IMR-90 (cell line): ENCODE data around the gene DHCR7. TPM values are rescaled to one million over a fixed set of nuclear protein-coding genes. Genes with fewer than 3 reads are reported as not detected.
A peak's percentile ranks its signal among the peaks of the same experiment; 100 is the strongest.

ENCODE experiments used
- ATAC-seq: fragments of 200-7000 bp; cut with Tn5 transposase; 2 replicates; pipeline ENCODE4 v1.9.1; 2020; ENCODE audit warnings: low read depth, mild to moderate bottlenecking, moderate library complexity
- BruUV-seq: library from RNA; stranded (reverse); fragments of 400-500 nt; replicated peaks from 2 replicates; lab custom pipeline; 2021; lab: Mats Ljungman, UMichigan
- CTCF ChIA-PET: fragments of 300-600 bp; formaldehyde crosslinking; extraction: SDS; loops from one replicate; lab custom pipeline; 2021; ENCODE audit warnings: antibody characterized with exemption; lab: Yijun Ruan, JAX
- POLR2A ChIA-PET: fragments of 300-600 bp; sonication (Branson Sonifier 250); formaldehyde crosslinking; loops from one replicate; lab custom pipeline; 2022; ENCODE audit warnings: antibody characterized with exemption; ENCODE audit not compliant: unreplicated experiment; lab: Charles Lee
- DNase-seq: peaks from one replicate; pipeline ENCODE4 v3.0.0; 2013
- H2AFZ ChIP-seq: replicated peaks from 2 replicates; pipeline ENCODE3; 2013; ENCODE audit warnings: low read length, mild to moderate bottlenecking; ENCODE audit not compliant: poor library complexity
- H2AK5ac ChIP-seq: 2 replicates; pipeline ENCODE4 v1.6.1; 2013; ENCODE audit warnings: low read depth, low read length, inconsistent platforms
- H2AK9ac ChIP-seq: replicated peaks from 2 replicates; pipeline ENCODE3; 2013; ENCODE audit warnings: mild to moderate bottlenecking, low read depth, low read length, moderate library complexity; ENCODE audit not compliant: poor library complexity
- H2BK120ac ChIP-seq: 2 replicates; pipeline ENCODE4 v1.6.1; 2013; ENCODE audit warnings: low read depth, low read length, inconsistent platforms
- H2BK15ac ChIP-seq: 3 replicates; pipeline ENCODE4 v1.6.1; 2013; ENCODE audit warnings: low read depth, low read length, inconsistent platforms
- H2BK20ac ChIP-seq: 2 replicates; pipeline ENCODE4 v1.6.1; 2013; ENCODE audit warnings: low read depth, mild to moderate bottlenecking, inconsistent platforms, low read length, moderate library complexity
- H2BK5ac ChIP-seq: 2 replicates; pipeline ENCODE4 v1.6.1; 2013; ENCODE audit warnings: mild to moderate bottlenecking, low read depth, low read length, inconsistent platforms; ENCODE audit not compliant: poor library complexity, severe bottlenecking
- H3K14ac ChIP-seq: replicated peaks from 2 replicates; pipeline ENCODE4 v1.6.1; 2013; ENCODE audit warnings: low read depth, low read length, inconsistent platforms
- H3K18ac ChIP-seq: 2 replicates; pipeline ENCODE4 v1.6.1; 2013; ENCODE audit warnings: low read depth, low read length, control low read depth
- H3K23ac ChIP-seq: 2 replicates; pipeline ENCODE4 v1.6.1; 2013; ENCODE audit warnings: low read depth, low read length, inconsistent platforms
- H3K27ac ChIP-seq: 2 replicates; pipeline ENCODE4 v1.5.1; 2013; ENCODE audit warnings: mild to moderate bottlenecking, control low read depth, low read length; ENCODE audit not compliant: insufficient read depth
- H3K27me3 ChIP-seq: 2 replicates; pipeline ENCODE4 v1.6.1; 2013; ENCODE audit warnings: low read length; ENCODE audit not compliant: control insufficient read depth, insufficient read depth
- H3K36me3 ChIP-seq: 2 replicates; pipeline ENCODE4 v1.6.1; 2013; ENCODE audit warnings: low read length, mixed read lengths; ENCODE audit not compliant: control insufficient read depth, insufficient read depth
- H3K4ac ChIP-seq: 2 replicates; pipeline ENCODE4 v1.6.1; 2013; ENCODE audit warnings: low read depth, low read length, inconsistent platforms
- H3K4me1 ChIP-seq: 2 replicates; pipeline ENCODE4 v1.6.1; 2013; ENCODE audit warnings: low read length, mixed read lengths; ENCODE audit not compliant: control insufficient read depth, insufficient read depth
- H3K4me2 ChIP-seq: 2 replicates; pipeline ENCODE4 v1.6.1; 2013; ENCODE audit warnings: low read depth, mild to moderate bottlenecking, control low read depth, low read length, moderate library complexity
- H3K4me3 ChIP-seq: 2 replicates; pipeline ENCODE4 v1.5.1; 2013; ENCODE audit warnings: low read depth, mild to moderate bottlenecking, control low read depth, low read length, moderate library complexity; ENCODE audit not compliant: insufficient read depth
- H3K56ac ChIP-seq: 2 replicates; pipeline ENCODE4 v1.6.1; 2013; ENCODE audit warnings: low read length, inconsistent platforms; ENCODE audit not compliant: insufficient read depth; ENCODE audit errors: extremely low read depth
- H3K79me1 ChIP-seq, 2 experiments: 2 replicates each; pipeline ENCODE4 v1.6.1; 2013; ENCODE audit warnings: low read length in 2 of 2, inconsistent platforms in 1 of 2, low read depth in 1 of 2
- H3K9ac ChIP-seq: 2 replicates; pipeline ENCODE4 v1.6.1; 2013; ENCODE audit warnings: low read depth, low read length, control low read depth
- H3K9me1 ChIP-seq: 2 replicates; pipeline ENCODE4 v1.6.1; 2013; ENCODE audit warnings: low read length, inconsistent platforms; ENCODE audit not compliant: insufficient read depth
- H3K9me3 ChIP-seq: 2 replicates; pipeline ENCODE4 v1.6.1; 2013; ENCODE audit warnings: low read length; ENCODE audit not compliant: control insufficient read depth, insufficient read depth
- H4K20me1 ChIP-seq: 2 replicates; pipeline ENCODE4 v1.6.1; 2013; ENCODE audit warnings: low read length, inconsistent platforms; ENCODE audit not compliant: insufficient read depth
- H4K5ac ChIP-seq: 2 replicates; pipeline ENCODE4 v1.6.1; 2013; ENCODE audit warnings: mild to moderate bottlenecking, low read depth, low read length, control low read depth
- H4K8ac ChIP-seq, 2 experiments: 2 replicates each; pipeline ENCODE4 v1.6.1; 2013; ENCODE audit warnings: low read depth in 2 of 2, low read length in 2 of 2, control low read depth in 1 of 2, inconsistent platforms in 1 of 2
- H4K91ac ChIP-seq: 2 replicates; pipeline ENCODE4 v1.6.1; 2013; ENCODE audit warnings: low read depth, low read length, inconsistent platforms; ENCODE audit not compliant: insufficient read depth
- BHLHE40 ChIP-seq: fragments of 150-350 bp; IDR thresholded peaks from 2 replicates; pipeline ENCODE4 v1.6.1; 2016; ENCODE audit warnings: mild to moderate bottlenecking, low read depth, low read length
- CEBPB ChIP-seq: IDR thresholded peaks from 2 replicates; pipeline ENCODE4 v1.6.1; 2012; ENCODE audit warnings: low read depth, low read length, improper control_type of control experiment
- CHD1 ChIP-seq: IDR thresholded peaks from 2 replicates; pipeline ENCODE4 v1.6.1; 2012; ENCODE audit warnings: low read depth, low read length, improper control_type of control experiment
- MAFK ChIP-seq: IDR thresholded peaks from 2 replicates; pipeline ENCODE4 v1.6.1; 2012; ENCODE audit warnings: low read depth, low read length, improper control_type of control experiment
- SMC3 ChIP-seq: fragments of 150-350 bp; IDR thresholded peaks from 2 replicates; pipeline ENCODE4 v1.6.1; 2016; ENCODE audit warnings: low read depth, mild to moderate bottlenecking, antibody characterized with exemption, low read length, moderate library complexity
- WGBS, 2 experiments: methylation state at CpG; one replicate each; pipeline versions ENCODE4 v1.1.5 to v1.1.7; 2013; ENCODE audit warnings: missing lambda C conversion rate in 2 of 2; ENCODE audit not compliant: insufficient read length in 1 of 2; ENCODE audit errors: extremely low coverage in 2 of 2; 5-methylcytosine and 5-hydroxymethylcytosine counted together
- dilution Hi-C: fragments of 300-500 bp; cut with HindIII; formaldehyde crosslinking; loops from one replicate; pipeline ENCODE4 v1.14.3; 2018; ENCODE audit warnings: low sequenced_read_pairs; ENCODE audit not compliant: unreplicated experiment
- in situ Hi-C: fragments of 300-500 bp; cut with MboI; formaldehyde crosslinking; loops from 3 replicates; pipeline ENCODE4 v1.14.3; 2019; ENCODE audit warnings: low sequenced_read_pairs, inconsistent platforms, mixed read lengths
- intact Hi-C: fragments of 100-400 bp; cut with micrococcal nuclease; formaldehyde crosslinking; loops from 2 replicates; pipeline ENCODE4 v1.10.0; 2022
- polyA plus RNA-seq, 3 experiments: library from polyadenylated mRNA; depleted of rRNA; stranded (reverse); fragments of >200 nt; gene quantifications; 2 replicates each; pipeline ENCODE4 v1.2.3, GENCODE V29; 2012; ENCODE audit warnings: low replicate concordance in 1 of 3
- total RNA-seq: library from RNA; depleted of rRNA; stranded (reverse); fragments of >200 nt; gene quantifications from 2 replicates; pipeline ENCODE4 v1.2.3, GENCODE V29; 2012
- TF ChIP-seq, protein P1 (sequence below): fragments of 150-350 bp; IDR thresholded peaks from 2 replicates; pipeline ENCODE4 v1.6.1; 2016; ENCODE audit warnings: low read depth, mild to moderate bottlenecking, low read length, moderate library complexity, borderline replicate concordance
- TF ChIP-seq, protein P2 (sequence below): conservative IDR thresholded peaks from 2 replicates; pipeline ENCODE4 v1.5.1; 2012; ENCODE audit warnings: mild to moderate bottlenecking, low read depth, low read length, improper control_type of control experiment
- TF ChIP-seq, protein P3 (sequence below): fragments of 150-350 bp; IDR thresholded peaks from 2 replicates; pipeline ENCODE4 v1.6.1; 2017; ENCODE audit warnings: mild to moderate bottlenecking, antibody characterized with exemption, low read length, low read depth

Gene DHCR7
- total and polyA plus RNA-seq, 2 of the 4 experiments (the other 2 are of a cell fraction), result 22.0 to 43.3 TPM

DNA sequence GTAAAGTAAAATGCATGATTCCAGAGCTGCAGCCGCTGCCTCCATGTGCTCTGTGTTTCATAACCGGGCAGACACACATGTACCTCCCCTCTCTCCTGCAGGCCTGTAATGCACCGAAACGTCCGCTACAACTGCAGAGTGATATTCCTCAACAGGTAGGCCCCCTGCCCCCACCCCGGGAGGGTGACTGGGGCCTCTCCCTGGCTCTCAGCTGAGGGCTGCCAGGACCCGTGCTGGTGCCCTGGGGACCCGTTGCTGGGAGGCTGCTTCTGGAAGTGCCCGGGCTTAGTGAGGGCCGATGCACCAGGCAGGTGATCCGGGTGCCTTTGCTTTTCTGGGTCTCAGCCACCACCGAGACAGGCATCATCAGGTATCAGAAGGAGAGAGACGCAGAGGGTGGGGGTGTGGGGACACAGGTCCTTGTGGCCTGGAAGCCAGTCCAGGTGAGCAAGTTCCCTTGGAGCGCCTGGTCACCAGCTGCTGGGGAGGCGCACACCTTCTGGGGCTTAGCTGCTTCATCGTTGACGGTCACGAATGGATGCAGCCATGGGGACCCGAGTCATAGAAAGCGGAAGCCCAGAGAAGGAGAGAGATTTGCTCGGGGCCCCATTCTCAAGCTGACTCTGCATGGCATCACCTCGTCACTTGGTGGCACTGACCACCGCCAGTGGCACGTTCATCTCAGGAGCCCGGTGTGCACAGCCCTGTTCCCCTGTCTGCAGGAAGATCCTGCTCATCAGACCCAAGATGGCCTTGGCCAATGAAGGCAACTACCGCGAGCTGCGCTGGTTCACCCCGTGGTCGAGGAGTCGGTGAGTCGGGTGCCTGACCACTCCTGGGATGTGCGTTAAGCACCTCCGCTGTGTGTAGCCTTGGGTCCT, 15.4 kb upstream of the DHCR7 start:
- ChIA-PET POLR2A (no interaction called here), CTCF (no interaction called here)
- H2BK20ac ChIP-seq, result no peak overlapping the region
- no TSS peak for BruUV-seq
- no peak overlapping the region for H3K9ac ChIP-seq
- no peaks in the 10 kb centered on the region for H3K27me3 ChIP-seq
- no peak overlapping the region for H3K23ac ChIP-seq
- no peak overlapping the region for H3K27ac ChIP-seq
- H3K36me3 ChIP-seq, result peaks cover 48% of the 10 kb centered on the region
- intact Hi-C loops, result no loop called here
- ATAC-seq (no peak), DNase-seq (no peak)
- H2AK5ac ChIP-seq, result no peak overlapping the region
- H2BK5ac ChIP-seq, result no peak overlapping the region
- H3K4me1 ChIP-seq, result no peaks in the 10 kb centered on the region
- dilution Hi-C loops, result no loop called here
- H3K4ac ChIP-seq, result no peak overlapping the region
- no peak overlapping the region for H3K4me2 ChIP-seq
- H4K20me1 ChIP-seq, result no peaks in the 10 kb centered on the region
- no peaks in the 10 kb centered on the region for H3K9me1 ChIP-seq
- H2AK9ac ChIP-seq, result peak overlapping the region; percentile 20
- no peak overlapping the region for H4K5ac ChIP-seq
- no peak overlapping the region for H3K14ac ChIP-seq
- peaks cover 1 to 4% of the 10 kb centered on the region in 2 experiments; a peak in 2 of 4 replicates for H3K79me1 ChIP-seq
- no peak overlapping the region for H4K8ac ChIP-seq
- TF ChIP-seq, protein P1, sequence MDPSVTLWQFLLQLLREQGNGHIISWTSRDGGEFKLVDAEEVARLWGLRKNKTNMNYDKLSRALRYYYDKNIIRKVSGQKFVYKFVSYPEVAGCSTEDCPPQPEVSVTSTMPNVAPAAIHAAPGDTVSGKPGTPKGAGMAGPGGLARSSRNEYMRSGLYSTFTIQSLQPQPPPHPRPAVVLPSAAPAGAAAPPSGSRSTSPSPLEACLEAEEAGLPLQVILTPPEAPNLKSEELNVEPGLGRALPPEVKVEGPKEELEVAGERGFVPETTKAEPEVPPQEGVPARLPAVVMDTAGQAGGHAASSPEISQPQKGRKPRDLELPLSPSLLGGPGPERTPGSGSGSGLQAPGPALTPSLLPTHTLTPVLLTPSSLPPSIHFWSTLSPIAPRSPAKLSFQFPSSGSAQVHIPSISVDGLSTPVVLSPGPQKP, result no peak
- TF ChIP-seq BHLHE40, result no peak
- TF ChIP-seq MAFK, result no peak
- TF ChIP-seq, protein P2, sequence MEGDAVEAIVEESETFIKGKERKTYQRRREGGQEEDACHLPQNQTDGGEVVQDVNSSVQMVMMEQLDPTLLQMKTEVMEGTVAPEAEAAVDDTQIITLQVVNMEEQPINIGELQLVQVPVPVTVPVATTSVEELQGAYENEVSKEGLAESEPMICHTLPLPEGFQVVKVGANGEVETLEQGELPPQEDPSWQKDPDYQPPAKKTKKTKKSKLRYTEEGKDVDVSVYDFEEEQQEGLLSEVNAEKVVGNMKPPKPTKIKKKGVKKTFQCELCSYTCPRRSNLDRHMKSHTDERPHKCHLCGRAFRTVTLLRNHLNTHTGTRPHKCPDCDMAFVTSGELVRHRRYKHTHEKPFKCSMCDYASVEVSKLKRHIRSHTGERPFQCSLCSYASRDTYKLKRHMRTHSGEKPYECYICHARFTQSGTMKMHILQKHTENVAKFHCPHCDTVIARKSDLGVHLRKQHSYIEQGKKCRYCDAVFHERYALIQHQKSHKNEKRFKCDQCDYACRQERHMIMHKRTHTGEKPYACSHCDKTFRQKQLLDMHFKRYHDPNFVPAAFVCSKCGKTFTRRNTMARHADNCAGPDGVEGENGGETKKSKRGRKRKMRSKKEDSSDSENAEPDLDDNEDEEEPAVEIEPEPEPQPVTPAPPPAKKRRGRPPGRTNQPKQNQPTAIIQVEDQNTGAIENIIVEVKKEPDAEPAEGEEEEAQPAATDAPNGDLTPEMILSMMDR, result no peak
- no peak for TF ChIP-seq SMC3
- TF ChIP-seq CHD1, result no peak
- TF ChIP-seq, protein P3, sequence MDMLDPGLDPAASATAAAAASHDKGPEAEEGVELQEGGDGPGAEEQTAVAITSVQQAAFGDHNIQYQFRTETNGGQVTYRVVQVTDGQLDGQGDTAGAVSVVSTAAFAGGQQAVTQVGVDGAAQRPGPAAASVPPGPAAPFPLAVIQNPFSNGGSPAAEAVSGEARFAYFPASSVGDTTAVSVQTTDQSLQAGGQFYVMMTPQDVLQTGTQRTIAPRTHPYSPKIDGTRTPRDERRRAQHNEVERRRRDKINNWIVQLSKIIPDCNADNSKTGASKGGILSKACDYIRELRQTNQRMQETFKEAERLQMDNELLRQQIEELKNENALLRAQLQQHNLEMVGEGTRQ, result no peak
- no peak for TF ChIP-seq CEBPB
- 97% methylated on average over 19 of the region's 34 CpGs; no CpG with 5 or more reads in 1 of the 2 experiments for WGBS, 2 experiments
- no peak overlapping the region for H3K56ac ChIP-seq
- H2AFZ ChIP-seq, result no peak overlapping the region
- H3K9me3 ChIP-seq, result no peaks in the 10 kb centered on the region
- in situ Hi-C loops, result no loop called here
- no peak overlapping the region for H4K91ac ChIP-seq
- H2BK15ac ChIP-seq, result no peak overlapping the region
- no peak overlapping the region for H2BK120ac ChIP-seq
- H3K18ac ChIP-seq, result no peak overlapping the region
- H3K4me3 ChIP-seq, result no peak overlapping the region
